NB4 (cell line): ENCODE results near the gene ADH1A.

Experiments used
- DNase-seq: peaks from one replicate; pipeline ENCODE4 v3.0.0; 2010; ENCODE audit warnings: low read depth
- H3K4me3 ChIP-seq: one replicate; pipeline ENCODE4 v1.5.1; 2011; ENCODE audit warnings: mild to moderate bottlenecking, low read depth, low read length, moderate library complexity
- MYC ChIP-seq: IDR thresholded peaks from 2 replicates; pipeline ENCODE4 v1.6.1; 2011; ENCODE audit warnings: low read depth, low read length
- POLR2A ChIP-seq: IDR thresholded peaks from 2 replicates; pipeline ENCODE4 v1.6.1; 2011; ENCODE audit warnings: mild to moderate bottlenecking; ENCODE audit not compliant: insufficient read length; ENCODE audit errors: extremely low read depth
- TF ChIP-seq, protein P1 (sequence below): IDR thresholded peaks from one replicate; pipeline ENCODE4 v1.5.1; 2012; ENCODE audit warnings: low read depth, low read length
- TF ChIP-seq, protein P2 (sequence below): IDR thresholded peaks from 2 replicates; pipeline ENCODE4 v1.6.1; 2011; ENCODE audit warnings: low read depth, low read length

The ADH1A gene

DNA sequence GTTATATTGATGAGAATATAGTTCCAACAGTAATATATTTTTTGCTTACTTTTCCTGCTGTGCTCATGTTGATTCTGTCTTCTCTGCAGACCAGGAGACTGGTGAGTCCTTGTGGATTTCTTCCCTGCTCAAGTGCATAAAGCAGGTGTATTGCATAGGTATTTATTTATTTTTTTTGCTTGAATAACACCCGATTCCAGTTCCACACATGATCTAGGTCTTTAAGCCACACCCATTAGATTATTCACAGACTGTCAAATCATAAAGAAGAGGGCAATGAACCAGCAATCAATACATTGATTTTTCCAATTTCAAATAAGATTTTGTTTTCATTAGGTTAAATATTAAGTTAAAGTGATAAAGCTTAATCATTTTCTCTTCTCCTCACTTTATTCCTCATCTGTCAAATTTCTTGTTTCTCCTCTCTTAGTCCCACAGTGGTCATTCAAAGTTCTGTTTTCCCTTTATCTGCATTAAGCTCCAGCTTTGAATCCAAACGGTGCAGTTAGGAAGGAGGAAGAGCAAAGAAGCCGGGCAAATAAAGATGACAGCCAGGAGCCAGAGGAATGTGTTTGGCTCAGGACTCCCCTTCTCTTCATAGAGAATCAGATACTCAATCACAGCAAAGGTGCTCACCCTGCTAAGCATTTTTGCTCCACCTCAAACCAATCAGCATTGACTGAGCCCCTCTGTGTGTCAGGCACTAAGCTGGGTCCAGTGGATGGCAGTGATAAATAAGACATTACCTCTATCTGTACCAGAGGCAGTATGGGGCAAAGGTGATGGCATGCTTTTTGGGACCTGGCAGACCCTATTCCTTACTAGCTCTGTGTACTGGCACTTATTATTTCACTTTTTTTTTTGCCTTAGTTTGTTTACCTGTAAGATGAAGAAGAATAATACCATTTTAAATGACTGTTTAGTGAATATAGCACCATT lies at the start of gene ADH1A:
TSS of gene ADH1A (minus strand) at position 138 of the 939 bp plus-strand sequence. CDS start at position 67, 71 bp downstream.
- DNase-seq: no peak
- TF ChIP-seq, protein P1, sequence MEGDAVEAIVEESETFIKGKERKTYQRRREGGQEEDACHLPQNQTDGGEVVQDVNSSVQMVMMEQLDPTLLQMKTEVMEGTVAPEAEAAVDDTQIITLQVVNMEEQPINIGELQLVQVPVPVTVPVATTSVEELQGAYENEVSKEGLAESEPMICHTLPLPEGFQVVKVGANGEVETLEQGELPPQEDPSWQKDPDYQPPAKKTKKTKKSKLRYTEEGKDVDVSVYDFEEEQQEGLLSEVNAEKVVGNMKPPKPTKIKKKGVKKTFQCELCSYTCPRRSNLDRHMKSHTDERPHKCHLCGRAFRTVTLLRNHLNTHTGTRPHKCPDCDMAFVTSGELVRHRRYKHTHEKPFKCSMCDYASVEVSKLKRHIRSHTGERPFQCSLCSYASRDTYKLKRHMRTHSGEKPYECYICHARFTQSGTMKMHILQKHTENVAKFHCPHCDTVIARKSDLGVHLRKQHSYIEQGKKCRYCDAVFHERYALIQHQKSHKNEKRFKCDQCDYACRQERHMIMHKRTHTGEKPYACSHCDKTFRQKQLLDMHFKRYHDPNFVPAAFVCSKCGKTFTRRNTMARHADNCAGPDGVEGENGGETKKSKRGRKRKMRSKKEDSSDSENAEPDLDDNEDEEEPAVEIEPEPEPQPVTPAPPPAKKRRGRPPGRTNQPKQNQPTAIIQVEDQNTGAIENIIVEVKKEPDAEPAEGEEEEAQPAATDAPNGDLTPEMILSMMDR: no peak
- TF ChIP-seq, protein P2, sequence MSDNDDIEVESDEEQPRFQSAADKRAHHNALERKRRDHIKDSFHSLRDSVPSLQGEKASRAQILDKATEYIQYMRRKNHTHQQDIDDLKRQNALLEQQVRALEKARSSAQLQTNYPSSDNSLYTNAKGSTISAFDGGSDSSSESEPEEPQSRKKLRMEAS: no peak
- TF ChIP-seq MYC: no peak
- no peak within 1 kb of the TSS for H3K4me3 ChIP-seq

DNA sequence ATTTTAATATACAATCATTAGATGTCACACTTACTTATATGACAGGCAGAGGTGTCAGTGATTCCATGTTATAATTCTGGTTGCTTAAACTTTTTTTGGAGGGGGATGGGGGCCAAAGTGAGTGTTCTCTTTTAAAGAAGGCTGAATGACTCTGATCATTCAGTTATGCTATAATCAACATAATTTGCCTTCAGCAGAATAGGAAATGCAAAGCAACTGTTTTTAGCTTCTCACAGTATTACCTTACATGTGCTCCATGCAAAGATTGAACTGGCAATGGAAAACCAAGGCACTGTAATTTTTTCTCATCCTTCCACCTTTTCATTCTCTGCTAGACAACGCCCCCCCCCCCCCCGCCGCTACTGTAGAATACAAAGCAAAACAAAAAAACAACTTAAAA lies 48.4 kb upstream of the ADH1A start:
- no peak overlapping the region for H3K4me3 ChIP-seq
- no peak for DNase-seq
- TF ChIP-seq MYC (no peak), POLR2A (no peak)
- TF ChIP-seq, protein P1: no peak
- TF ChIP-seq, protein P2: no peak

DNA sequence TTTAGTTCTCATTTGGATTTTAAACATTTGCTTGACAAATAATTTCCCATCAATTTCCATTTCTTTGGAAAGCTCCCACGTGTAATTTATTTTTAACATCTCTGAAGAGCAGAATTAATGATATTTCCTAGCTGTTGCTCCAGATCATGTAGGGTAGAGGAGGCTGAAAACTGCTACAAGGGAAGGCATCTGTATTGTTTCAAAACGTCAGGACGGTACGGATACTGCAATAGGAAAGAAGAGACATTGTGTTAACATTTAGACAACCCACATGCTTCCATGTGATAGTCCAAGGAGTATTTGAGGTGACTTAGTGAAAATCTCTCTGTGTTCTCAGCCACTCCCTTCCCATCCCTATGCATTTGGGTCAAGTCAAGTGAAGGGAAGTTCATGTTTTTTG lies 45.8 kb upstream of the ADH1A start:
- H3K4me3 ChIP-seq: no peak overlapping the region
- DNase-seq: no peak
- TF ChIP-seq, protein P2: no peak
- TF ChIP-seq POLR2A: no peak
- TF ChIP-seq, protein P1: no peak
- no peak for TF ChIP-seq MYC

DNA sequence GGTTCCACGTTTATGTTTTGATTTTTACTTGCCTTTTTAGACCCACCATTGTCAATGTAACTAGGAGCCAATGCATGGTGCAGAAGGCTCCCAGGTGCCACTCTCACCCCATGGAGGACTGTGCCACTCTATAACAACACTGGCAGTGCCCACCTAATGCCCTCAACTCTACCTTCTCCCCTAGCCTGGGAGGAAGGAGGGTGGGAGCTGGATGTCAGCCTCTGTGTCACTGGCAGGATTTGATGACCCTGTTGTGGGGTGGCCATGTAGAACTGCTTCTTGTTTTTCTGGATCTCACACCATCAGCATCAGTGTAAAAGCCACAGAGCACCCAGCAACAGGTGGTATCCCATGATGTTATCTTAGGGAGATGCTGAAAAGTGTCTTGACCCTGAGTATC lies 44.1 kb upstream of the ADH1A start:
- TF ChIP-seq POLR2A: no peak
- TF ChIP-seq MYC: no peak
- TF ChIP-seq, protein P1: no peak
- TF ChIP-seq, protein P2: no peak
- no peak overlapping the region for H3K4me3 ChIP-seq
- DNase-seq: no peak

DNA sequence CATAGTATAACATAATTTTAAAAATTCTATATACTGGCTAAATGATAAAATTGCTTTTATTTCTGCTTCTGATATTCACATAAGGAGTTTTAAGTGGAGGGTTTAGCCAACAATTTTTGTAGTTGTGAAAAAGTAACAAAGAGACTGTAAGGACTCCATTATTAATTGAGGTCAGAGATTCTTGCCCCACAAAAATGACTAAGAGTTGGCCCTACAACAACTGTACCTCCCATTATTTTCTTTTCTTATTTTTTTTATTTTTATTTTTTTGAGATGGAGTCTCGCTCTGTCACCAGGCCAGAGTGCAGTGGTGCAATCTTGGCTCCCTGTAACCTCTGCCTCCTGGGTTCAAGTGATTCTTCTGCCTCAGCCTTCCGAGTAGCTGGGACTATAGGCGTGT lies 39.9 kb upstream of the ADH1A start:
- H3K4me3 ChIP-seq: no peak overlapping the region
- no peak for TF ChIP-seq MYC
- TF ChIP-seq, protein P1: no peak
- no peak for DNase-seq

DNA sequence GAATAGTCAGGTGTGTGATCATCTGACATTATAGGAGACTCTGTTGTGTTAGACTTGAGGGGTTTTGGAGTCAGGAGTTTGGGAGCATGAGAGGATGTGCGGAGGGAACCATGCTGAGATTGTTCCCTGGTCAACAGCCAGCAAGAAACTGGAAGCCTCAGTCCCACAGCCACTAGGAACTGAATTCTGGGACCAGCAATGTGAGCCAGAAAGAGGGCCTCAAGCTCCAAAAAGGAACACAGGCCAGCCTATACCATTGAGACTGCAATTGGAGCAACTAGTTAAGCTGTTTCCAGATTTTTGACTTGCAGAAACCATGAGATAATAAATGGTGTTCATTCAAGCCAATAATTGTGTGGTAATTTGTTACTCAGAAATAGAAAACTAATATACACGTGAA lies 39.1 kb upstream of the ADH1A start:
- no peak overlapping the region for H3K4me3 ChIP-seq
- no peak for DNase-seq
- TF ChIP-seq, protein P2: no peak
- TF ChIP-seq POLR2A: no peak
- TF ChIP-seq MYC: no peak
- TF ChIP-seq, protein P1: no peak
